GM23338 (cell line): Measurements from ENCODE around the gene PTPRE. TPM values are rescaled to one million over a fixed set of nuclear protein-coding genes. Genes with fewer than 3 reads are reported as not detected.

Experiments used
- ATAC-seq: fragments of 200-7000 bp; cut with Tn5 transposase; 3 replicates; pipeline ENCODE4 v1.9.1; 2020
- DNase-seq: peaks from one replicate; pipeline ENCODE4 v3.0.0-alpha.2; 2015; ENCODE audit warnings: low spot score
- H2AFZ ChIP-seq: fragments of 200-600 bp; sonication (generic); 2 replicates; pipeline ENCODE4 v1.8.0; 2016; ENCODE audit warnings: antibody characterized with exemption, mild to moderate bottlenecking, moderate library complexity
- H3F3A ChIP-seq: fragments of 200-600 bp; sonication (generic); replicated peaks from 2 replicates; pipeline ENCODE4 v1.8.0; 2017; ENCODE audit warnings: antibody characterized with exemption, mixed run types, low read depth
- H3K27ac ChIP-seq: fragments of 200-600 bp; sonication (generic); 2 replicates; pipeline ENCODE4 v1.6.1; 2016; ENCODE audit warnings: low read depth
- H3K27me3 ChIP-seq: fragments of 200-600 bp; sonication (generic); 2 replicates; pipeline ENCODE4 v1.8.0; 2016; ENCODE audit warnings: mild to moderate bottlenecking, mixed run types, moderate library complexity; ENCODE audit not compliant: insufficient read depth
- H3K36me3 ChIP-seq: fragments of 200-600 bp; sonication (generic); 2 replicates; pipeline ENCODE4 v1.8.0; 2016; ENCODE audit warnings: mild to moderate bottlenecking; ENCODE audit not compliant: insufficient read depth
- H3K4me1 ChIP-seq: fragments of 200-600 bp; sonication (generic); 2 replicates; pipeline ENCODE4 v1.8.0; 2016; ENCODE audit warnings: mild to moderate bottlenecking, moderate library complexity; ENCODE audit not compliant: insufficient read depth
- H3K4me2 ChIP-seq: fragments of 200-600 bp; sonication (generic); 2 replicates; pipeline ENCODE4 v1.7.1; 2017; ENCODE audit warnings: mixed run types
- H3K4me3 ChIP-seq: fragments of 200-600 bp; sonication (generic); 2 replicates; pipeline ENCODE4 v1.6.1; 2016; ENCODE audit warnings: mixed run types
- H3K79me2 ChIP-seq: fragments of 200-600 bp; sonication (generic); replicated peaks from 2 replicates; pipeline ENCODE4 v1.8.0; 2017; ENCODE audit warnings: mild to moderate bottlenecking; ENCODE audit not compliant: insufficient read depth
- H3K9me2 ChIP-seq: fragments of 200-600 bp; sonication (generic); 2 replicates; pipeline ENCODE4 v1.8.0; 2017; ENCODE audit not compliant: insufficient read depth
- H4K20me1 ChIP-seq: fragments of 200-600 bp; sonication (generic); replicated peaks from 2 replicates; pipeline ENCODE4 v1.8.0; 2017; ENCODE audit warnings: mild to moderate bottlenecking; ENCODE audit not compliant: insufficient read depth
- H3K27ac Mint-ChIP-seq: 2 replicates; pipeline ENCODE4 v1.8.0; 2020; ENCODE audit warnings: inconsistent platforms, mild to moderate bottlenecking, moderate library complexity, mixed read lengths
- H3K27me3 Mint-ChIP-seq: 3 replicates; pipeline ENCODE4 v1.8.0; 2022; ENCODE audit warnings: low read depth, mild to moderate bottlenecking, moderate library complexity, mixed read lengths, inconsistent platforms; ENCODE audit not compliant: insufficient read depth, poor library complexity
- H3K36me3 Mint-ChIP-seq: 3 replicates; pipeline ENCODE4 v1.8.0; 2021; ENCODE audit warnings: low read depth, mild to moderate bottlenecking, inconsistent platforms, moderate library complexity, mixed read lengths
- H3K4me1 Mint-ChIP-seq: 3 replicates; pipeline ENCODE4 v1.8.0; 2020; ENCODE audit warnings: mild to moderate bottlenecking, inconsistent platforms, mixed read lengths
- H3K4me3 Mint-ChIP-seq: 3 replicates; pipeline ENCODE4 v1.8.0; 2021; ENCODE audit warnings: moderate library complexity, mild to moderate bottlenecking, inconsistent platforms, mixed read lengths
- H3K9me3 Mint-ChIP-seq: 3 replicates; pipeline ENCODE4 v1.8.0; 2020; ENCODE audit warnings: moderate library complexity, mild to moderate bottlenecking, inconsistent platforms, mixed read lengths
- CREB1 ChIP-seq: fragments of 250-450 bp; sonication (Bioruptor Pico); IDR thresholded peaks from 2 replicates; pipeline ENCODE4 v1.5.0; 2020; ENCODE audit warnings: low read depth, mild to moderate bottlenecking, moderate library complexity
- EZH2 ChIP-seq: fragments of 200-600 bp; sonication (generic); IDR thresholded peaks from one replicate; pipeline ENCODE4 v1.8.0; 2017; ENCODE audit warnings: antibody characterized with exemption, mild to moderate bottlenecking, low read depth; ENCODE audit not compliant: unreplicated experiment
- EZH2phosphoT487 ChIP-seq: fragments of 200-600 bp; sonication (generic); IDR thresholded peaks from one replicate; pipeline ENCODE4 v1.8.1; 2018; ENCODE audit warnings: antibody characterized with exemption; ENCODE audit not compliant: unreplicated experiment
- JUNB ChIP-seq: IDR thresholded peaks from one replicate; pipeline ENCODE4 v1.6.1; 2016; ENCODE audit warnings: antibody characterized with exemption; ENCODE audit not compliant: unreplicated experiment
- NANOG ChIP-seq: IDR thresholded peaks from 2 replicates; pipeline ENCODE4 v1.6.1; 2016; ENCODE audit warnings: antibody characterized with exemption, borderline replicate concordance
- POLR2AphosphoS5 ChIP-seq: IDR thresholded peaks from 2 replicates; pipeline ENCODE4 v1.6.1; 2016; ENCODE audit warnings: antibody characterized with exemption, low read depth
- STAT1 ChIP-seq: IDR thresholded peaks from one replicate; pipeline ENCODE4 v1.6.1; 2016; ENCODE audit warnings: antibody characterized with exemption; ENCODE audit not compliant: unreplicated experiment
- ZNF114 ChIP-seq: fragments of 250-450 bp; sonication (Bioruptor Pico); IDR thresholded peaks from 2 replicates; pipeline ENCODE4 v1.5.0; 2020; ENCODE audit warnings: mild to moderate bottlenecking, moderate library complexity
- ZNF331 ChIP-seq: fragments of 250-450 bp; sonication (Bioruptor Pico); IDR thresholded peaks from 2 replicates; pipeline ENCODE4 v1.5.0; 2020; ENCODE audit warnings: low read depth, mild to moderate bottlenecking, moderate library complexity
- polyA plus RNA-seq: library from polyadenylated mRNA; unstranded; fragments of >200 nt; fragmentation: Nextera tagmentation; extraction: Ambion mirVana; gene quantifications from 2 replicates; pipeline ENCODE4 v1.2.1, GENCODE V29; 2016
- total RNA-seq: library from RNA; depleted of rRNA; stranded (reverse); fragments of >200 nt; shearing (Covaris generic); gene quantifications from 2 replicates; pipeline ENCODE4 v1.2.3, GENCODE V29; 2014
- TF ChIP-seq, protein P1 (sequence below): fragments of 250-450 bp; sonication (Bioruptor Pico); IDR thresholded peaks from 2 replicates; pipeline ENCODE4 v1.5.0; 2020; ENCODE audit warnings: mild to moderate bottlenecking, moderate library complexity
- TF ChIP-seq, protein P2 (sequence below): IDR thresholded peaks from 2 replicates; pipeline ENCODE4 v1.6.1; 2016; ENCODE audit warnings: antibody characterized with exemption
- TF ChIP-seq, protein P3 (sequence below), 2 experiments: fragments of 200-600 bp in 1 of 2; sonication (generic) in 1 of 2; conservative IDR thresholded peaks; 2 replicates each; pipeline versions ENCODE4 v1.5.1 to v1.6.1; 2016 to 2017; ENCODE audit warnings: antibody characterized with exemption in 2 of 2, low read depth in 2 of 2, mild to moderate bottlenecking in 2 of 2, moderate library complexity in 1 of 2
- TF ChIP-seq, protein P4 (sequence below): IDR thresholded peaks from one replicate; pipeline ENCODE4 v1.6.1; 2018; ENCODE audit warnings: antibody characterized with exemption; ENCODE audit not compliant: unreplicated experiment

Gene PTPRE
- total and polyA plus RNA-seq, 2 experiments from 2014 or later, result 0.34 to 0.42 TPM

DNA sequence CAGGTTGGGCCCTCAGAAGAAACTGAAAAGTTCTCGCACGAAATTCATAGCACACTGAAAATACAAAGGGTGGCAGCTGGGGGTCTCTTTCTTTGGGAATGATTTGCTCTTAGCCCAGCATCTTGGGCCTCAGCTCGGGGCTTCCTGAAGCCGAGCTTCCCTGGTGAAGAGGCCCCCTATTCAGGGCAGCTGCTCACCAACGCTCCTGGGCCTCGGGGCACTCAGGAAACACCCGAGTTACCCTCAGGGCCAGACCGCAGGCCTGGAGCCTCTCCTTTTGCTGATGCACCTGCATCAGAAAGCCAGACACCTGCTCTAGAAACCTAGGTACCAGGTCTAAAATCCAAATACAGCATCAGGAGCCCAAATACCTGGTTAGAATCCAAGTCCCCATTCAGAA, 85.5 kb downstream of the PTPRE start:
- no peak for DNase-seq
- H3K27ac Mint-ChIP-seq, result no peak overlapping the region
- TF ChIP-seq, protein P1, sequence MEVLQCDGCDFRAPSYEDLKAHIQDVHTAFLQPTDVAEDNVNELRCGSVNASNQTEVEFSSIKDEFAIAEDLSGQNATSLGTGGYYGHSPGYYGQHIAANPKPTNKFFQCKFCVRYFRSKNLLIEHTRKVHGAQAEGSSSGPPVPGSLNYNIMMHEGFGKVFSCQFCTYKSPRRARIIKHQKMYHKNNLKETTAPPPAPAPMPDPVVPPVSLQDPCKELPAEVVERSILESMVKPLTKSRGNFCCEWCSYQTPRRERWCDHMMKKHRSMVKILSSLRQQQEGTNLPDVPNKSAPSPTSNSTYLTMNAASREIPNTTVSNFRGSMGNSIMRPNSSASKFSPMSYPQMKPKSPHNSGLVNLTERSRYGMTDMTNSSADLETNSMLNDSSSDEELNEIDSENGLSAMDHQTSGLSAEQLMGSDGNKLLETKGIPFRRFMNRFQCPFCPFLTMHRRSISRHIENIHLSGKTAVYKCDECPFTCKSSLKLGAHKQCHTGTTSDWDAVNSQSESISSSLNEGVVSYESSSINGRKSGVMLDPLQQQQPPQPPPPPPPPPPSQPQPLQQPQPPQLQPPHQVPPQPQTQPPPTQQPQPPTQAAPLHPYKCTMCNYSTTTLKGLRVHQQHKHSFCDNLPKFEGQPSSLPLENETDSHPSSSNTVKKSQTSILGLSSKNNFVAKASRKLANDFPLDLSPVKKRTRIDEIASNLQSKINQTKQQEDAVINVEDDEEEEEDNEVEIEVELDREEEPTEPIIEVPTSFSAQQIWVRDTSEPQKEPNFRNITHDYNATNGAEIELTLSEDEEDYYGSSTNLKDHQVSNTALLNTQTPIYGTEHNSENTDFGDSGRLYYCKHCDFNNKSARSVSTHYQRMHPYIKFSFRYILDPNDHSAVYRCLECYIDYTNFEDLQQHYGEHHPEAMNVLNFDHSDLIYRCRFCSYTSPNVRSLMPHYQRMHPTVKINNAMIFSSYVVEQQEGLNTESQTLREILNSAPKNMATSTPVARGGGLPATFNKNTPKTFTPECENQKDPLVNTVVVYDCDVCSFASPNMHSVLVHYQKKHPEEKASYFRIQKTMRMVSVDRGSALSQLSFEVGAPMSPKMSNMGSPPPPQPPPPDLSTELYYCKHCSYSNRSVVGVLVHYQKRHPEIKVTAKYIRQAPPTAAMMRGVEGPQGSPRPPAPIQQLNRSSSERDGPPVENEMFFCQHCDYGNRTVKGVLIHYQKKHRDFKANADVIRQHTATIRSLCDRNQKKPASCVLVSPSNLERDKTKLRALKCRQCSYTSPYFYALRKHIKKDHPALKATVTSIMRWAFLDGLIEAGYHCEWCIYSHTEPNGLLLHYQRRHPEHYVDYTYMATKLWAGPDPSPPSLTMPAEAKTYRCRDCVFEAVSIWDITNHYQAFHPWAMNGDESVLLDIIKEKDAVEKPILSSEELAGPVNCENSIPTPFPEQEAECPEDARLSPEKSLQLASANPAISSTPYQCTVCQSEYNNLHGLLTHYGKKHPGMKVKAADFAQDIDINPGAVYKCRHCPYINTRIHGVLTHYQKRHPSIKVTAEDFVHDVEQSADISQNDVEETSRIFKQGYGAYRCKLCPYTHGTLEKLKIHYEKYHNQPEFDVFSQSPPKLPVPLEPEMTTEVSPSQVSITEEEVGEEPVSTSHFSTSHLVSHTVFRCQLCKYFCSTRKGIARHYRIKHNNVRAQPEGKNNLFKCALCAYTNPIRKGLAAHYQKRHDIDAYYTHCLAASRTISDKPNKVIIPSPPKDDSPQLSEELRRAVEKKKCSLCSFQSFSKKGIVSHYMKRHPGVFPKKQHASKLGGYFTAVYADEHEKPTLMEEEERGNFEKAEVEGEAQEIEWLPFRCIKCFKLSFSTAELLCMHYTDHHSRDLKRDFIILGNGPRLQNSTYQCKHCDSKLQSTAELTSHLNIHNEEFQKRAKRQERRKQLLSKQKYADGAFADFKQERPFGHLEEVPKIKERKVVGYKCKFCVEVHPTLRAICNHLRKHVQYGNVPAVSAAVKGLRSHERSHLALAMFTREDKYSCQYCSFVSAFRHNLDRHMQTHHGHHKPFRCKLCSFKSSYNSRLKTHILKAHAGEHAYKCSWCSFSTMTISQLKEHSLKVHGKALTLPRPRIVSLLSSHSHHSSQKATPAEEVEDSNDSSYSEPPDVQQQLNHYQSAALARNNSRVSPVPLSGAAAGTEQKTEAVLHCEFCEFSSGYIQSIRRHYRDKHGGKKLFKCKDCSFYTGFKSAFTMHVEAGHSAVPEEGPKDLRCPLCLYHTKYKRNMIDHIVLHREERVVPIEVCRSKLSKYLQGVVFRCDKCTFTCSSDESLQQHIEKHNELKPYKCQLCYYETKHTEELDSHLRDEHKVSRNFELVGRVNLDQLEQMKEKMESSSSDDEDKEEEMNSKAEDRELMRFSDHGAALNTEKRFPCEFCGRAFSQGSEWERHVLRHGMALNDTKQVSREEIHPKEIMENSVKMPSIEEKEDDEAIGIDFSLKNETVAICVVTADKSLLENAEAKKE (CRISPR knock-in tag), result no peak
- TF ChIP-seq, protein P2, sequence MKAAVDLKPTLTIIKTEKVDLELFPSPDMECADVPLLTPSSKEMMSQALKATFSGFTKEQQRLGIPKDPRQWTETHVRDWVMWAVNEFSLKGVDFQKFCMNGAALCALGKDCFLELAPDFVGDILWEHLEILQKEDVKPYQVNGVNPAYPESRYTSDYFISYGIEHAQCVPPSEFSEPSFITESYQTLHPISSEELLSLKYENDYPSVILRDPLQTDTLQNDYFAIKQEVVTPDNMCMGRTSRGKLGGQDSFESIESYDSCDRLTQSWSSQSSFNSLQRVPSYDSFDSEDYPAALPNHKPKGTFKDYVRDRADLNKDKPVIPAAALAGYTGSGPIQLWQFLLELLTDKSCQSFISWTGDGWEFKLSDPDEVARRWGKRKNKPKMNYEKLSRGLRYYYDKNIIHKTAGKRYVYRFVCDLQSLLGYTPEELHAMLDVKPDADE, result no peak
- TF ChIP-seq ZNF114 (CRISPR knock-in tag) (no peak), ZNF331 (CRISPR knock-in tag) (no peak), NANOG (no peak), CREB1 (CRISPR knock-in tag) (no peak), POLR2AphosphoS5 (no peak), EZH2phosphoT487 (no peak), EZH2 (no peak), STAT1 (no peak), JUNB (no peak)
- TF ChIP-seq, protein P3, sequence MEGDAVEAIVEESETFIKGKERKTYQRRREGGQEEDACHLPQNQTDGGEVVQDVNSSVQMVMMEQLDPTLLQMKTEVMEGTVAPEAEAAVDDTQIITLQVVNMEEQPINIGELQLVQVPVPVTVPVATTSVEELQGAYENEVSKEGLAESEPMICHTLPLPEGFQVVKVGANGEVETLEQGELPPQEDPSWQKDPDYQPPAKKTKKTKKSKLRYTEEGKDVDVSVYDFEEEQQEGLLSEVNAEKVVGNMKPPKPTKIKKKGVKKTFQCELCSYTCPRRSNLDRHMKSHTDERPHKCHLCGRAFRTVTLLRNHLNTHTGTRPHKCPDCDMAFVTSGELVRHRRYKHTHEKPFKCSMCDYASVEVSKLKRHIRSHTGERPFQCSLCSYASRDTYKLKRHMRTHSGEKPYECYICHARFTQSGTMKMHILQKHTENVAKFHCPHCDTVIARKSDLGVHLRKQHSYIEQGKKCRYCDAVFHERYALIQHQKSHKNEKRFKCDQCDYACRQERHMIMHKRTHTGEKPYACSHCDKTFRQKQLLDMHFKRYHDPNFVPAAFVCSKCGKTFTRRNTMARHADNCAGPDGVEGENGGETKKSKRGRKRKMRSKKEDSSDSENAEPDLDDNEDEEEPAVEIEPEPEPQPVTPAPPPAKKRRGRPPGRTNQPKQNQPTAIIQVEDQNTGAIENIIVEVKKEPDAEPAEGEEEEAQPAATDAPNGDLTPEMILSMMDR (conservative IDR thresholded peaks at IDR 0.05; ENCODE audit: low read depth in 2 of 2), result no peak
- TF ChIP-seq, protein P4, sequence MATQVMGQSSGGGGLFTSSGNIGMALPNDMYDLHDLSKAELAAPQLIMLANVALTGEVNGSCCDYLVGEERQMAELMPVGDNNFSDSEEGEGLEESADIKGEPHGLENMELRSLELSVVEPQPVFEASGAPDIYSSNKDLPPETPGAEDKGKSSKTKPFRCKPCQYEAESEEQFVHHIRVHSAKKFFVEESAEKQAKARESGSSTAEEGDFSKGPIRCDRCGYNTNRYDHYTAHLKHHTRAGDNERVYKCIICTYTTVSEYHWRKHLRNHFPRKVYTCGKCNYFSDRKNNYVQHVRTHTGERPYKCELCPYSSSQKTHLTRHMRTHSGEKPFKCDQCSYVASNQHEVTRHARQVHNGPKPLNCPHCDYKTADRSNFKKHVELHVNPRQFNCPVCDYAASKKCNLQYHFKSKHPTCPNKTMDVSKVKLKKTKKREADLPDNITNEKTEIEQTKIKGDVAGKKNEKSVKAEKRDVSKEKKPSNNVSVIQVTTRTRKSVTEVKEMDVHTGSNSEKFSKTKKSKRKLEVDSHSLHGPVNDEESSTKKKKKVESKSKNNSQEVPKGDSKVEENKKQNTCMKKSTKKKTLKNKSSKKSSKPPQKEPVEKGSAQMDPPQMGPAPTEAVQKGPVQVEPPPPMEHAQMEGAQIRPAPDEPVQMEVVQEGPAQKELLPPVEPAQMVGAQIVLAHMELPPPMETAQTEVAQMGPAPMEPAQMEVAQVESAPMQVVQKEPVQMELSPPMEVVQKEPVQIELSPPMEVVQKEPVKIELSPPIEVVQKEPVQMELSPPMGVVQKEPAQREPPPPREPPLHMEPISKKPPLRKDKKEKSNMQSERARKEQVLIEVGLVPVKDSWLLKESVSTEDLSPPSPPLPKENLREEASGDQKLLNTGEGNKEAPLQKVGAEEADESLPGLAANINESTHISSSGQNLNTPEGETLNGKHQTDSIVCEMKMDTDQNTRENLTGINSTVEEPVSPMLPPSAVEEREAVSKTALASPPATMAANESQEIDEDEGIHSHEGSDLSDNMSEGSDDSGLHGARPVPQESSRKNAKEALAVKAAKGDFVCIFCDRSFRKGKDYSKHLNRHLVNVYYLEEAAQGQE, result no peak

More for the DNA sequence above, 85.5 kb downstream of the PTPRE start:
- Histone ChIP-seq H3K79me2 (no peaks in the 10 kb centered on the region), H3K27ac (no peak overlapping the region), H4K20me1 (no peaks in the 10 kb centered on the region), H3K4me2 (no peak overlapping the region), H2AFZ (no peak overlapping the region; the same call in 1 of the 2 replicates), H3K4me1 (no peaks in the 10 kb centered on the region), H3K36me3 (no peaks in the 10 kb centered on the region), H3F3A (no peaks in the 10 kb centered on the region), H3K4me3 (no peak overlapping the region), H3K9me2 (no peaks in the 10 kb centered on the region), H3K27me3 (no peaks in the 10 kb centered on the region)
- Mint-ChIP-seq H3K27me3 (peaks cover 6% of the 10 kb centered on the region), H3K36me3 (no peaks in the 10 kb centered on the region), H3K4me1 (peaks cover 8% of the 10 kb centered on the region; the same call in 1 of the 3 replicates), H3K4me3 (no peak overlapping the region), H3K9me3 (no peaks in the 10 kb centered on the region)
- ATAC-seq, result no peak
